Activated CD8-positive, alpha-beta memory T cell treated with anti-CD3 and anti-CD28 coated beads for 24 hours (primary cell): ENCODE results near the gene CBR1.

Source experiments
- DNase-seq: peaks from one replicate; pipeline ENCODE4 v3.0.0-alpha.2; 2020

Gene CBR1

GRCh38 chr21:36120304-36120888 lies 50.6 kb downstream of the CBR1 start:
- no peak for DNase-seq
